Renal cortex interstitium (tissue), 11 donors: ENCODE results near the gene CRHR2. TPM values are rescaled to one million over a fixed set of nuclear protein-coding genes. Genes with fewer than 3 reads are reported as not detected.
"Not testable (repeated sequence)": the region's sequence is repeated elsewhere in the genome, so short reads cannot be mapped to it uniquely, and the experiment has no call there.

Experiments used
- DNase-seq, 11 donors: peaks; one replicate each; pipeline ENCODE4 v3.0.0-alpha.2; 2013; ENCODE audit warnings: low read depth in 9 of 11, low spot score in 4 of 11; ENCODE audit errors: extremely low read depth in 1 of 11
- polyA plus RNA-seq, 3 donors: library from polyadenylated mRNA; unstranded; fragments of 120-200 nt; gene quantifications; one replicate each; pipeline ENCODE4 v1.2.1, GENCODE V29; 2013; ENCODE audit not compliant: insufficient read length in 3 of 3

CRHR2 gene
- polyA plus RNA-seq, 3 donors = 0.13 to 0.20 TPM; not detected in 1

- DNase-seq = no peak
These were observed 39.5 kb downstream of the CRHR2 start for GRCh38 chr7:30642789-30643188.

DNA sequence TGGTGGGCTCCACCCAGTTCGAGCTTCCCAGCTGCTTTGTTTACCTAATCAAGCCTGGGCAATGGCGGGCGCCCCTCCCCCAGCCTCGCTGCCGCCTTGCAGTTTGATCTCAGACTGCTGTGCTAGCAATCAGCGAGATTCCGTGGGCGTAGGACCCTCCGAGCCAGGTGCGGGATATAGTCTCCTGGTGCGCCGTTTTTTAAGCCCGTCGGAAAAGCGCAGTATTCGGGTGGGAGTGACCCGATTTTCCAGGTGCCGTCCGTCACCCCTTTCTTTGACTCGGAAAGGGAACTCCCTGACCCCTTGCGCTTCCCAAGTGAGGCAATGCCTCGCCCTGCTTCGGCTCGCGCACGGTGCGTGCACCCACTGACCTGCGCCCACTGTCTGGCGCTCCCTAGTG lies 39.9 kb downstream of the CRHR2 start:
- DNase-seq = not testable (repeated sequence)

GRCh38 chr7:30635798-30636197 lies 46.5 kb downstream of the CRHR2 start:
- DNase-seq = no peak

DNA sequence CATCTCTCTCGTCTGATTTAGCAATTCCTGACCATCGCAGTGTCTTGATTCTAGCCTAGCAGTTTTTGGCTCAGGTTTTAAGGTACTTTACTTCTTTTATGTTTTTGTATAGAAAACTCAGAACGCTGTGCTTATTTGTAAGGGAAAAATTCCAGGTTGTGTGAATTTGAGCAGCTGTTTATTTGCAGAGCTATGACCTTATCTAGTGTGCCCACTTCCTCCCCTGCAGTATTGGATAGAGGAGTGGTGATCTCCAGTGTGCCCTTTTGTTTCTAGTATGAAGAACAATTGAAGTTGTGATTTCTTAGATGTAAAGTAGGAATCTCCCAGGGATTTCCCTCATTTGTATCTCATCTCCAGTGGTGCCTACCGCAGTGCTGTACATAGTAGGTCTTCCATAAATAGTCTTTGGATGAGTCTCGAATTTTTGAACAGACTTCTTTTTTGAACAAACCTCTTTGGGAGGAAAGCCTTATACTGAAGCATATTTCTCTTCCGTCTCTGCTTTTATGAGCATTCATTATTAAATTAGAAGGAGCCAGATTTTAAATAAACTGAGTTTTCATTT lies 47.5 kb downstream of the CRHR2 start:
- no peak for DNase-seq

GRCh38 chr7:30634193-30634626 lies 48.0 kb downstream of the CRHR2 start:
- DNase-seq = no peak

DNA sequence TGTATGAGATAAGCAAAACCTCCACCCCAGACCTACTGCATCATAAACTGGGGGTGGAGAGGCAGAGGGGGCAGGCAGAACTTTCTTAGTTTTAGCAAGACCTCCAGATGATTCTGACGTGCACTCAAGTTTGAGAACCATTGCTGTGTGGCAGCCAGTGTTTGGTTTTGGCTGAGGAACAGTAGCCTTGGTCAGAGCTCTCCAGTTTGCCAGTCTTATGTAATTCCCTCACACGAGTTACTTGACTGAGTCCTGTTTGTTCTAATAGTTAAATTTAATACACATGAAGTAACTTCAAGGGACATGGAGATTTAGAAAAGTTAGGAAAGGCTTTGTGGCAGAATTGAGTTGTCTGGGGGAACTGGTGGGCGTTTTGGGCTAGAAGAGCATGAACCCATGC lies 49.0 kb downstream of the CRHR2 start:
- DNase-seq = no peak

GRCh38 chr7:30630986-30631385 lies 51.3 kb downstream of the CRHR2 start:
- DNase-seq = no peak

- no peak for DNase-seq
These were observed 55.2 kb downstream of the CRHR2 start for GRCh38 chr7:30627026-30627425.

DNA sequence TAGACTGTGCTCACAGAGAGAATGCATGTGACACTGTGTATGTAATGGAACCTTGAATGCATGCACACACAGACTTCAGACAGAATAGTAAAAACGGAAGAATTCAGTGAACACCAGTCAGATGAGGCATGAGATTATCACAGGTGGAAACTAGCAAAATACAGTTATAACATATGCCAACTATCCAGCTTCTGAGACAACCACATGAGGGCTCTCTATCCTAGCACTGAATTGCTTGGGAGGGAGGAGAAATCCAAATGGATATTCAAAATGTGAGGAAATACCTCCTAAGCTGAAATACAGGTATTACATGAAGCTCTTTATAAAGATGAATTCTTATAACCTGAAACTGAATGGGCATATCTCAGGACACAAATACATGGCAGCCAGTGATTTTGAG lies 57.0 kb downstream of the CRHR2 start:
- DNase-seq = no peak

DNA sequence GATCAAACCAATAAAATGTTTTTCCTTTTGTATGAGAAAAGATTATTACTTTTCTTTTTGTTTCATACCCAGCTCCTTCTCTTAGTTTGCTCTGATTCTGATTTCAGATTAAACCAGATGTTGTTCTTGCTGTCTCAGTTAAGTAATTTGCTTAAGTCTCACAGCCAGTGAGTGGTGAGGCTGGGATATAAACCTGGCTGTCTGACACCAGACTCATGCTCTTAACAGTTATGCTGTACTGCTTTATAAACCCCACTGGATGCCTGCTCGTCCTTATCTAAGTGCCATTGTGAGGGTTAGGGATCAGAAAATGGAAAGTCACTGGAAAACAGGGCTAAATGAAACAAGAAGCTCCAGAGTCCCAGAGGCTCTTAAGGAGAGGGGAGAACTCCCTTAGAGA lies 63.3 kb downstream of the CRHR2 start:
- no peak for DNase-seq

DNA sequence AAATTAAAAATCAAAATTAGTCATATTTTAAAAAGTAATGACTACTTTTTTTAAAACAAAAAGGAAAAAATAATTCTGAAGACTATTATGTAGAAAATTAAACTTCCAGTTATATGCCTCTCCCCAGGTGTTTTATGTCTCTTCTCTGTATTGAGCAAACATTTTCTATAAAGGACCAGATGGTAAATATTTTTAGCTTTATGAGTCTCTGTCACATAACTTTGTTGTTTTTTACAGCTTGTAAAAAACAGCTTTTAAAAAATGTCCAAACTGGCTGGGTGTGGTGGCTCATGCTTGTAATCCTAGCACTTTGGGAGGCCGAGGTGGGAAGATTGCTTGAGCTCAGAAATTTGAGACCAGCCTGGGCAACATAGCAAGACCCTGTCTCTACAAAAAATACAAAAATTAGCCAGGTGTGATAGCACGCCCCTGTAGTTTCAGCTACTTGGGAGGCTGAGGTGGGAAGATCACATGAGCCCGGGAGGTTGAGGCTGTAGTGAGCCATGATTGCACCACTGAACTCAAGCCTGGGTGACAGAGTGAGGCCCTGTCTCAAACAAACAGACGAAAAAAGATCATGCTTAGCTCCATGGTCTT lies 64.1 kb downstream of the CRHR2 start:
- DNase-seq = no peak

DNA sequence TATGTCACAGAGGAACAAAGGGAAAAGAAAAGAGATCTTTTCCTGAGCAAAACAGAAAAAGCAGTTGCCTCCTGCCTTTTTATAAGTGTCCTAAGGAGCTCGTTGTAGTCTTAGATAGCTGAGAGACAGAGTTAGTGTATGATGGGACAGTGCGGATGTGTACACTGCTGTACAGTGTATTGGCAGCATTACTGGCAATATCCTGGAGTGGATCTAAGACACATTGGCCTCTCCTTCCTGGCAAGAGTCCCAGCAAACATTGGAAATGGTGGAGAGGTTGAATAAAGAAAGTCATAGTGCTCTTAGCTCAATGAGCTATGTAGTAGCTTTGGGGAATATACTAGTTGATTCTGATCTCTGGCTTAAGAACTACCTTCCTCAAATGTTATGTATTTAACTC lies 64.9 kb downstream of the CRHR2 start:
- no peak for DNase-seq

DNA sequence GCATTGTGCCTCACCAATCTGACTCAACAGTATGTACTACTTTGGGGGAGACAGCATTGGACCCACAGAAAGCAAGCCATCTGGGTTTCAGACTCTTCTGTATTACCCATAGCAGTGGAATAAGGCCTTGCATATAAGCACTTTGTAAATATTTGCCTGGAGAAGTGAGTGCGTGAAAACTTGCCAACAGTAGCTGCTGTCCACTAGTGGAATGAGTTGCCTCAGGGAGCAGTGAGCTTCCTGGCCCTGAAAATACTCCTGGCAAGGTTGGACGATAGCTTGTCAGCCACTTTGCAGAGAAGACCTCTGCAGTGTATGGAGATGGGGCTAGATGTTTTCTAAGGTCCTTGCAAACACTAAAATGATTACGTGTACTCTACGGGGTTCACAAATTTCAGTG lies 65.9 kb downstream of the CRHR2 start:
- DNase-seq = no peak

GRCh38 chr7:30613366-30614325 lies 68.6 kb downstream of the CRHR2 start:
- DNase-seq = no peak

DNA sequence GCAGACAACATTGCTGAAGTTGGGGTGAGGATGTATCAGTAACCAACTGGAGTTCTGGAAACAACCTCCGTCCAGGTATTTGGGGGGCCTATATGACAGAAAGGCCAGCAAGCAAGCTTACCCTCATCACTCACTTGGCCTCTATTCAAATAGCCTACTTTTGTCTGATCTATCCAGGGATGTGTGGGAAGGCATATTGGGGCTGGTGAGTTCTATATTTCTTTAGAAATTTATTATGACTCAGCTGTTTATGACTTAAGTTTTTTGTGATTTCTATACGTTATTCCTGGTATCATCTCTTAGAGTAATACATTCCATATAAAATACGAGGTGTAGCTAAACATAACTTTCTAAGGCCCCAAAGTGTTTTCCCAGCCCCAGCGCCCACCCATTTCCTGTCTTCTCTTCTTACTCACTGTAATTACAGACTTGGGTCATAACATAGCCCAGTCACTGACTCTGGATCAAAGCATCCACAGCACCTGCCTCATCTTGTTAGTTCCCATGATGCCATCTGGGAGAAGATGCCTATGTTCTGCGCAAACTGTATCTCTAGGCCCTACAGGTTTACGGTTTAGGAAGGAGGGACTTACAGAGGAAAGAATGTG lies 69.5 kb downstream of the CRHR2 start:
- DNase-seq = no peak

DNA sequence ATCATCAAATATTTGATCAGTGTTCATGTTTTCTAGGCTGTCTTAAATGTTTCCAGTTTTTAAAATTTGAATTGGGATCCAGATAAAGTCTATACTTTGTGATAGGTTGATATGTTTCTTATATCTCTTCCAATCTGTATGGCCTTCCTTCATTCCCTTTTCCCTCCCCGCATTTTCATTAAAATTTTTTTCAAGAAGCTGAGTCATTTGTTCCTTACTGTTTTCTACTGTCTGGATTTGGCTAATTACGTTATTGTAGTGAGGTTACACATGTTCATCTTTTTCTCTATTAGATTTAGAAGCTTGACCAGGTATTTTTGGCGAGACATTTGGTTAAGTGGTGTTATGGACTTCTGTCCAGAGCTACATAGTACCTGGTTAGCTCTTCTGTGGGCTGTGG lies 76.4 kb downstream of the CRHR2 start:
- DNase-seq = no peak

DNA sequence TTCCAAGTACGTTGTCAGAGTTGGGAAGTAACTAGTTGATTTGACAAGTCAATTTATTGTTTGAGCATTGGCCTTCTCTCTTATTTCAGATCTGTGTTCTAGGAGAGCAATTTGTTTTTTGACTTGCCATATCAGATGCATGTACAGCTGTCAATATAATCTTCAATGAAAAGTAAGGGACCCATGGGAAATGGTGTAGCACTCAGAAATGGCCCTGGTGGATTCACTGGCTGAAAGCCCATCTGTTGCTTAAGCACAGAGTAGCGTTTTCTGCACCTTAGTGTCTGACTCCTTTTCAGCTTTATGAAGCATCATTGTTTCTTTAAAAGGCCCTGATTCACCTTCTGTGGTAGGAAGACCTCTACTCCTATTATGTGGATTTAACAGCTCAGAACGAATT lies 77.4 kb downstream of the CRHR2 start:
- DNase-seq = no peak
